Trophoblast cell (in vitro differentiated cells and primary cell): ENCODE results near the gene NDUFAF8.

ENCODE experiments used
- DNase-seq, 2 donors: peaks; one replicate each; pipeline ENCODE4 v3.0.0-alpha.2; 2016
- H2AFZ ChIP-seq: 2 replicates; pipeline ENCODE4 v1.6.1; 2013; ENCODE audit warnings: low read length, moderate library complexity, mild to moderate bottlenecking; ENCODE audit not compliant: insufficient read depth, poor library complexity
- H2AK5ac ChIP-seq: 2 replicates; pipeline ENCODE4 v1.6.1; 2013; ENCODE audit warnings: mild to moderate bottlenecking, low read length
- H2BK120ac ChIP-seq: 2 replicates; pipeline ENCODE4 v1.6.1; 2013; ENCODE audit warnings: low read length, mild to moderate bottlenecking, moderate library complexity; ENCODE audit not compliant: insufficient read depth, poor library complexity
- H2BK12ac ChIP-seq: 2 replicates; pipeline ENCODE4 v1.6.1; 2013; ENCODE audit warnings: mild to moderate bottlenecking, low read length, moderate library complexity
- H2BK5ac ChIP-seq: 2 replicates; pipeline ENCODE4 v1.6.1; 2013; ENCODE audit warnings: low read length, low read depth, moderate library complexity, mild to moderate bottlenecking; ENCODE audit not compliant: poor library complexity
- H3K14ac ChIP-seq: 2 replicates; pipeline ENCODE4 v1.6.1; 2013; ENCODE audit warnings: mild to moderate bottlenecking, low read length
- H3K18ac ChIP-seq: 2 replicates; pipeline ENCODE4 v1.6.1; 2013; ENCODE audit warnings: mild to moderate bottlenecking, low read length
- H3K23ac ChIP-seq: 2 replicates; pipeline ENCODE4 v1.6.1; 2013; ENCODE audit warnings: low read length
- H3K27ac ChIP-seq: 2 replicates; pipeline ENCODE4 v1.5.1; 2013; ENCODE audit warnings: low read depth, mild to moderate bottlenecking, inconsistent platforms, low read length, moderate library complexity
- H3K27me3 ChIP-seq: 2 replicates; pipeline ENCODE4 v1.6.1; 2013; ENCODE audit warnings: inconsistent platforms, mild to moderate bottlenecking, low read length, moderate library complexity; ENCODE audit not compliant: insufficient read depth
- H3K36me3 ChIP-seq, 2 experiments: 1 replicate in 1 of 2; 2 replicates in 1 of 2; pipeline ENCODE4 v1.6.1; 2013; ENCODE audit warnings: low read length in 2 of 2, mild to moderate bottlenecking in 2 of 2, moderate library complexity in 1 of 2; ENCODE audit not compliant: insufficient read depth in 2 of 2, control insufficient read depth in 1 of 2
- H3K4ac ChIP-seq: 2 replicates; pipeline ENCODE4 v1.6.1; 2013; ENCODE audit warnings: low read depth, mild to moderate bottlenecking, low read length, moderate library complexity
- H3K4me1 ChIP-seq, 2 experiments: 1 replicate in 1 of 2; 2 replicates in 1 of 2; pipeline ENCODE4 v1.6.1; 2013; ENCODE audit warnings: low read length in 2 of 2, mild to moderate bottlenecking in 2 of 2, moderate library complexity in 1 of 2; ENCODE audit not compliant: insufficient read depth in 2 of 2, control insufficient read depth in 1 of 2
- H3K4me2 ChIP-seq: 2 replicates; pipeline ENCODE4 v1.6.1; 2013; ENCODE audit warnings: inconsistent platforms, mild to moderate bottlenecking, low read length, moderate library complexity
- H3K4me3 ChIP-seq: 2 replicates; pipeline ENCODE4 v1.5.1; 2013; ENCODE audit warnings: mild to moderate bottlenecking, low read depth, low read length, inconsistent platforms
- H3K79me1 ChIP-seq: one replicate; pipeline ENCODE4 v1.6.1; 2013; ENCODE audit warnings: low read length
- H3K79me2 ChIP-seq: 2 replicates; pipeline ENCODE4 v1.6.1; 2013; ENCODE audit warnings: low read length, mild to moderate bottlenecking; ENCODE audit not compliant: control insufficient read depth, insufficient read depth, poor library complexity
- H3K9ac ChIP-seq: 2 replicates; pipeline ENCODE4 v1.6.1; 2013; ENCODE audit warnings: mild to moderate bottlenecking, low read length
- H3K9me3 ChIP-seq: 2 replicates; pipeline ENCODE4 v1.6.1; 2013; ENCODE audit warnings: low read depth, mild to moderate bottlenecking, control low read depth, inconsistent platforms, low read length; ENCODE audit not compliant: insufficient read depth
- H4K12ac ChIP-seq: 2 replicates; pipeline ENCODE4 v1.6.1; 2013; ENCODE audit warnings: low read depth, mild to moderate bottlenecking, low read length, moderate library complexity
- H4K8ac ChIP-seq: 2 replicates; pipeline ENCODE4 v1.6.1; 2013; ENCODE audit warnings: low read depth, mild to moderate bottlenecking, low read length, moderate library complexity
- H4K91ac ChIP-seq: one replicate; pipeline ENCODE4 v1.6.1; 2013; ENCODE audit warnings: low read depth, mild to moderate bottlenecking, low read length, moderate library complexity
- WGBS: extraction: QIAGEN DNeasy Blood & Tissue Kit; methylation state at CpG from one replicate; pipeline ENCODE4 v1.1.7; 2013; ENCODE audit warnings: missing lambda C conversion rate; ENCODE audit not compliant: insufficient read length, insufficient coverage; ENCODE audit errors: extremely low coverage; 5-methylcytosine and 5-hydroxymethylcytosine counted together

Gene NDUFAF8

GRCh38 chr17:81194225-81194760, 44.8 kb upstream of the NDUFAF8 start:
- H3K27ac ChIP-seq: no peak overlapping the region
- peaks cover 30 to 31% of the 10 kb centered on the region in 2 experiments for H3K36me3 ChIP-seq
- no peak overlapping the region for H3K4me2 ChIP-seq
- no peak overlapping the region for H3K18ac ChIP-seq
- H4K12ac ChIP-seq: no peak overlapping the region
- WGBS: no CpG with 5 or more reads among the region's 21 CpGs
- H2AK5ac ChIP-seq: no peak overlapping the region
- H3K9me3 ChIP-seq: peaks cover 2% of the 10 kb centered on the region
- H4K91ac ChIP-seq: no peak overlapping the region
- no peak overlapping the region for H4K8ac ChIP-seq
- no peak overlapping the region for H3K14ac ChIP-seq
- H3K79me2 ChIP-seq: no peaks in the 10 kb centered on the region
- H3K79me1 ChIP-seq: no peaks in the 10 kb centered on the region
- DNase-seq: no peak
- peaks cover 4 to 9% of the 10 kb centered on the region in 2 experiments for H3K4me1 ChIP-seq
- no peak overlapping the region for H2BK12ac ChIP-seq
- H2BK5ac ChIP-seq: no peak overlapping the region
- H3K4ac ChIP-seq: no peak overlapping the region
- no peaks in the 10 kb centered on the region for H3K27me3 ChIP-seq
- H3K9ac ChIP-seq: no peak overlapping the region
- H2AFZ ChIP-seq: no peak overlapping the region
- no peak overlapping the region for H3K23ac ChIP-seq
- no peak overlapping the region for H3K4me3 ChIP-seq
- no peak overlapping the region for H2BK120ac ChIP-seq

DNA sequence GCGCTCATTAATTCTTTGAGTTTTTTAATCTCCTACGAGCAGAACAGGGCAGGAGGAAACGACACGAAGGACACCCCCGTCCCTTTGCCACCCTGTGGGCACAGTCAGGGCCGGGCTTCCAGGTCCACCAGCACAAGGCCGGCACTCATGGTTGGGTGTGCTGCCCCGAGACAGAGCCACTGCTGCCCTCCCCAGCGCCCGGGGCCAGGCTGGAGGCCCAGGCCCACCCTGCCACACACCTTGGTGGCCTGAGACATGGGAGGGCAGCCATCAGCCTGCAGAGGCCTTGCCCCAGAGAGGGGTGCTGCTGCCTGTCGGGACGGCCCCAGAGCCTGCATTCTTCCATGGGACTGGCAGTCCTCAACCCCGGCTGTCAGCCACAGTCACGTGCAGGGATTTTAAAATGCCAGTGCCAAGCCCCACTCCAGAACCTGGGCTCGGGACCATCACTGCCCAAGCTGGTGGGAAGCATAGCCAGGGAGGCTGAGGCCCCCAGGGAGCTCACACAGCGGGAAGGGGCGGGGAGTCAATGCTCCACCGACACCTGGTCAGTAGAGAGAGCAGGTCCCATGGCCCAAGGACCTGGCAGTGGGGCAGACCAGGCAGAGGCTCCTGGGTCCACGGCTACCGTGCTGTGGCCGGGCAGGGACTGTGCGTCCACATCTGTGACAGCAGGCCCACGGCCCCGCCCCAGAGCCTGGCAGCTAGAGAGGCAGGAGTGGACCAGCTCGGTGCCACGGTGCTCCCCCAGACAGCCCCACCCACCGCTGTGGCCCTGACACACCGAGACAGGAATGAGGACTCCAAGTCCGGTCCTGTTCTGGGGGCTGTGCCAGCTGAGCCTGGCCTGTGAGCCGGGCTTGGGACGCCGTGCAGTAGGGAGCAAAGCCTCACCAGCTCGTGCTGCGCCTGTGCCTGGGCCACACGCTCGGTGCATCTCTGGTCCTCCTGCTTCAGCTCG, 43.9 kb upstream of the NDUFAF8 start:
- WGBS: no CpG with 5 or more reads among the region's 37 CpGs
- Histone ChIP-seq H3K27ac (no peak overlapping the region), H2BK5ac (no peak overlapping the region), H3K23ac (no peak overlapping the region), H3K79me1 (no peaks in the 10 kb centered on the region), H3K9ac (no peak overlapping the region), H4K91ac (no peak overlapping the region), H2AFZ (no peak overlapping the region), H3K27me3 (no peaks in the 10 kb centered on the region), H3K4me1 (peaks cover 4 to 9% of the 10 kb centered on the region in 2 experiments), H3K4me3 (no peak overlapping the region), H3K14ac (no peak overlapping the region), H3K9me3 (peaks cover 3% of the 10 kb centered on the region), H2BK12ac (no peak overlapping the region), H3K18ac (no peak overlapping the region), H2BK120ac (no peak overlapping the region), H3K36me3 (peaks cover 31 to 33% of the 10 kb centered on the region in 2 experiments), H3K79me2 (no peaks in the 10 kb centered on the region), H4K12ac (no peak overlapping the region), H4K8ac (no peak overlapping the region), H3K4ac (no peak overlapping the region), H3K4me2 (no peak overlapping the region), H2AK5ac (no peak overlapping the region)
- DNase-seq: no peak

- no CpG with 5 or more reads among the region's 14 CpGs for WGBS
- H3K79me1 ChIP-seq: no peaks in the 10 kb centered on the region
- no peak overlapping the region for H3K14ac ChIP-seq
- no peak overlapping the region for H3K9ac ChIP-seq
- no peak overlapping the region for H2BK5ac ChIP-seq
- no peak for DNase-seq
- peaks cover 4% of the 10 kb centered on the region for H3K9me3 ChIP-seq
- H2AFZ ChIP-seq: no peak overlapping the region
- H4K12ac ChIP-seq: no peak overlapping the region
- H3K4me2 ChIP-seq: no peak overlapping the region
- no peaks in the 10 kb centered on the region for H3K27me3 ChIP-seq
- H3K4me3 ChIP-seq: no peak overlapping the region
- H2BK12ac ChIP-seq: no peak overlapping the region
- H4K91ac ChIP-seq: no peak overlapping the region
- no peak overlapping the region for H3K23ac ChIP-seq
- H3K4ac ChIP-seq: no peak overlapping the region
- H2AK5ac ChIP-seq: no peak overlapping the region
- peaks cover 26 to 33% of the 10 kb centered on the region in 2 experiments for H3K36me3 ChIP-seq
- no peak overlapping the region for H4K8ac ChIP-seq
- no peaks in the 10 kb centered on the region for H3K79me2 ChIP-seq
- H2BK120ac ChIP-seq: no peak overlapping the region
- no peak overlapping the region for H3K18ac ChIP-seq
- peaks cover 4 to 9% of the 10 kb centered on the region in 2 experiments for H3K4me1 ChIP-seq
- no peak overlapping the region for H3K27ac ChIP-seq
Observed at GRCh38 chr17:81195941-81196495, 43.1 kb upstream of the NDUFAF8 start.

DNA sequence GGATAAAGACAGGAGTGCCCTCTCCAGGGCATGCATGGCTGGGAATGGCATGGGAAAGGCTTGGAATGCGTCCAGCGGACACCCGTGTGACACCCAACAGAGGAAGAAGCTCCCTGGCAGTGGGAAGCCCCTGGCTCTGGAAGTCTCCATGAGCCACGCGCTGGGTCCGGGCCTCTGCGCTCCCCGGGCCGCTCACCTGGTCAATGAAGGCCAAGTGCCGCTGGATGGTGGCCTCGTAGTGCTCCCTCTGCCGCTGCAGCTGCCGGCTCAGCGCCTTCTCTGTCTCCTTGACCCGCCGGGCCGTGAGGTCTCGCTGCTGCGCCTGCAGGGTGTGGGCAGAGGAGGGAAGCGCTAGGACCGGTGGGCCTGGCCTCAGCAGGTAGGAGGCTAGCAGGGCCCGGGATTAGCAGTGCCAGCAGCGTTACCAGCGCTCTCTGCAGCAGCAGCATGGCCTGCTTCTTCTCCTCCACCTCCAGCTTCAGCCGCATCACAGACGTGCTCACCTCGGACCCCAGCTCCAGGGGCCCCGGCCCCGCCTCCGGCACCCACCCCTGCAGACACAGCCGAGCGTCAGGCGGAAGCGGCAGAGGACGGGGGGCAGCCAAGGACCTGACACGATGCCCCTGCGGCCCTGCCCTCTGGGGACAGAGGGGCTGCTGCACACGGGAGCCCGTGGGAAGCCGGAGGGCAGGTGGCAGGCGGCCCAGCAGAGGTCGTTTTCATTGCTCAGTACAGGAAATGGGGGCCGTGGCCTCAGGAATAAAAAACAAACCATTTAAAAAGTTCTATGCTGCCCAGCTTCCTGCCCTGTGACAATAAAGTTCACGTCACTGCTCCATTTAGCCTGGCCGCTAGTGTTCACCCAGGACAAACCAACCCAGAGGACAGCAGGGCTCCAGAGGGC, 42.4 kb upstream of the NDUFAF8 start:
- Histone ChIP-seq H2BK120ac (no peak overlapping the region), H3K4ac (no peak overlapping the region), H3K4me3 (no peak overlapping the region), H3K9me3 (peaks cover 4% of the 10 kb centered on the region), H4K91ac (no peak overlapping the region), H3K4me1 (peaks cover 4 to 9% of the 10 kb centered on the region in 2 experiments), H2BK5ac (no peak overlapping the region), H3K27ac (no peak overlapping the region), H2BK12ac (no peak overlapping the region), H3K18ac (no peak overlapping the region), H3K23ac (no peak overlapping the region), H3K36me3 (peaks cover 25 to 33% of the 10 kb centered on the region in 2 experiments), H3K14ac (no peak overlapping the region), H3K4me2 (no peak overlapping the region), H3K79me2 (no peaks in the 10 kb centered on the region), H2AK5ac (no peak overlapping the region), H4K12ac (no peak overlapping the region), H3K9ac (no peak overlapping the region), H4K8ac (no peak overlapping the region), H2AFZ (no peak overlapping the region), H3K27me3 (no peaks in the 10 kb centered on the region), H3K79me1 (no peaks in the 10 kb centered on the region)
- DNase-seq: no peak
- WGBS: no CpG with 5 or more reads among the region's 45 CpGs
